ENCODE results near the gene SYNJ2. TPM values are rescaled to one million over a fixed set of nuclear protein-coding genes. Genes with fewer than 3 reads are reported as not detected.

The SYNJ2 gene
- total and polyA plus RNA-seq, 2 donors (not counting 3 experiments of a cell fraction or from before 2014, with no cell fraction given): 35.1 to 78.2 TPM

DNA sequence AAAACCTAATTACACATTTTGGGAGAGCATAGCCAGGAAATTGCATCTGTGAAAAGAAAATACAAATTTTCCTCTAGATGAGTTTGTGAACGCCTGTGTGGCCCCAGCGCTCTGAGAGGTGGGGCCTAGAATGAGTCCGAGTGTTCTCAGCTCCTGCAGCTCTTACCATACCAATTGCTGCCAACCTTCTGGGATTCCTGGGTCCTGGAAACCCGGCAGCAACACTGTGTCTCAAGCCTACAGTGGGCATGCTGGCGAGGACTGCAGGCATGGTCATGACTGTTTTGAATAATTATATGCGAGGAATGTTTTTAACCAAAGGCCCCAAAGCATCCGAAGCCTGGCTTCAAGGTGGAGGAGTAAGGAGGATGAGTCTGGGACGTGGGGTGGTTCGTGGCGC lies 96.0 kb downstream of the SYNJ2 start:
- no TSS peak for BruUV-seq (replicated peaks)
- Histone ChIP-seq H3K9me1 (replicated peaks; ENCODE audit: control insufficient read depth, extremely low read depth, insufficient read depth, low read length) (no peaks in the 10 kb centered on the region), H3K9ac (replicated peaks; ENCODE audit: extremely low read depth, insufficient read depth, low read length) (no peak overlapping the region), H3K27ac (ENCODE audit: insufficient read depth, low read depth, low read length) (no peak overlapping the region), H3K4me3 (replicated peaks in 1 of 3; ENCODE audit: insufficient read depth in 1 of 3, low read depth in 1 of 3, low read length in 3 of 3) (no peak overlapping the region), H3K9me3 (replicated peaks; ENCODE audit: control insufficient read depth, insufficient read depth, low read length) (no peaks in the 10 kb centered on the region), H3K79me2 (ENCODE audit: control insufficient read depth, insufficient read depth, low read length) (no peaks in the 10 kb centered on the region), H3K36me3 (ENCODE audit: control insufficient read depth in 2 of 2, extremely low read depth in 1 of 2, insufficient read depth in 2 of 2, low read length in 2 of 2) (peaks cover 32 to 35% of the 10 kb centered on the region in 2 experiments), H4K20me1 (replicated peaks; ENCODE audit: control insufficient read depth, extremely low read depth, insufficient read depth, low read length) (no peaks in the 10 kb centered on the region), H3K4me2 (ENCODE audit: insufficient read depth, low read length) (no peak overlapping the region), H2AFZ (ENCODE audit: low read depth, low read length) (no peak overlapping the region), H3K27me3 (ENCODE audit: control insufficient read depth in 2 of 2, insufficient read depth in 2 of 2, low read length in 2 of 2) (no peaks in the 10 kb centered on the region), H3K4me1 (ENCODE audit: control insufficient read depth, extremely low read depth, insufficient read depth, low read length) (no peaks in the 10 kb centered on the region)
- CTCF ChIA-PET: no interaction called here
- intact Hi-C loops (cut with micrococcal nuclease): no loop called here
- DNase-seq (ENCODE audit: low read depth, low spot score) (no peak), FAIRE-seq (no peak)
- dilution Hi-C loops (cut with MboI; ENCODE audit: extremely low pct_ligation_motif_present, low sequenced_read_pairs): no loop called here
- POLR2A ChIA-PET: no interaction called here
- TF ChIP-seq FOS (IDR thresholded peaks at IDR 0.05; ENCODE audit: borderline replicate concordance, insufficient read depth, low read length): no peak
- no peak for TF ChIP-seq CTCF (IDR thresholded peaks at IDR 0.05; ENCODE audit: extremely low read depth in 1 of 2, insufficient read depth in 1 of 2, low read depth in 1 of 2, low read length in 2 of 2)
- TF ChIP-seq EZH2 (IDR thresholded peaks at IDR 0.05; ENCODE audit: borderline replicate concordance, low read depth, low read length, severe bottlenecking): no peak
- TF ChIP-seq GATA2 (IDR thresholded peaks at IDR 0.05; ENCODE audit: insufficient read depth, insufficient read length, low read depth, low read length): no peak
- no peak for TF ChIP-seq JUN (IDR thresholded peaks at IDR 0.05; ENCODE audit: borderline replicate concordance, insufficient read depth, insufficient read length, low read depth)
- TF ChIP-seq POLR2A (IDR thresholded peaks at IDR 0.05; ENCODE audit: low read depth, low read length): no peak
- TF ChIP-seq POLR2AphosphoS5 (IDR thresholded peaks at IDR 0.05; ENCODE audit: insufficient read depth, low read depth, low read length): no peak
- TF ChIP-seq, protein P1, sequence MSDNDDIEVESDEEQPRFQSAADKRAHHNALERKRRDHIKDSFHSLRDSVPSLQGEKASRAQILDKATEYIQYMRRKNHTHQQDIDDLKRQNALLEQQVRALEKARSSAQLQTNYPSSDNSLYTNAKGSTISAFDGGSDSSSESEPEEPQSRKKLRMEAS (IDR thresholded peaks at IDR 0.05; ENCODE audit: insufficient read depth, insufficient read length): no peak
- TF ChIP-seq MYC (IDR thresholded peaks at IDR 0.05; ENCODE audit: low read depth, low read length): no peak
